ENCODE measurements around the gene ROCK1. TPM values are rescaled to one million over a fixed set of nuclear protein-coding genes. Genes with fewer than 3 reads are reported as not detected.

The ROCK1 gene
- total RNA-seq, 6 experiments from 2014 or later: 64.8 to 71.7 (median 67.1) TPM

GRCh38 chr18:21063011-21063410 lies 48.6 kb downstream of the ROCK1 start:
- no peak for DNase-seq
- Mint-ChIP-seq H3K27ac (no peak overlapping the region; the same call in 1 of the 2 replicates), H3K4me1 (ENCODE audit: low read depth) (peaks cover 32% of the 10 kb centered on the region), H3K36me3 (ENCODE audit: low read depth) (0 out of 2 replicates have a peak, but pooled peaks cover 6% of the 10 kb centered on the region), H3K4me3 (no peak overlapping the region), H3K9me3 (no peaks in the 10 kb centered on the region), H3K27me3 (ENCODE audit: insufficient read depth) (no peaks in the 10 kb centered on the region)
- no peak for TF ChIP-seq CTCF (IDR thresholded peaks at IDR 0.05)

DNA sequence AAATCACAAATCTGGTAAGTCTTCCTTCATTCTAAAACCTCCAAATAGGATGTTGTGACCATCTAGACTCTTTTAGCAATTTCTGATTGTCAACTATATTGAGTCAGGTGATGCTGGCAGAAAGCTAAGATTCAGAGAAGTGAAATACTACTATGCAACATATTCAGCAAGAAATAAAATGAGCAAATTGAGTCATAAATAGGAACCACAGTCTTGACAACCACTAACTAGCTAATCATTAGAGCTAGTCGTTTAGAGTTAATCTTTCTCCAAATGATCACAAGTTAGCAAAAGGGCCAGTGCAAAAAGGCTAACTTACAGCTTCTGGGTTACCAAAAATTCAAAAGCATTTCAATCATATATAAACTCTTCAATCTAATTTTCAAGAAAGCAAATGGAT lies 54.5 kb downstream of the ROCK1 start:
- no peaks in the 10 kb centered on the region for H3K27me3 Mint-ChIP-seq (ENCODE audit: insufficient read depth)
- no peak overlapping the region for H3K4me3 Mint-ChIP-seq
- H3K36me3 Mint-ChIP-seq (ENCODE audit: low read depth): no peaks in the 10 kb centered on the region
- H3K4me1 Mint-ChIP-seq (ENCODE audit: low read depth): peaks cover 20% of the 10 kb centered on the region
- no peak overlapping the region for H3K27ac Mint-ChIP-seq
- no peak for TF ChIP-seq CTCF (IDR thresholded peaks at IDR 0.05)
- DNase-seq: no peak
- H3K9me3 Mint-ChIP-seq: no peaks in the 10 kb centered on the region

DNA sequence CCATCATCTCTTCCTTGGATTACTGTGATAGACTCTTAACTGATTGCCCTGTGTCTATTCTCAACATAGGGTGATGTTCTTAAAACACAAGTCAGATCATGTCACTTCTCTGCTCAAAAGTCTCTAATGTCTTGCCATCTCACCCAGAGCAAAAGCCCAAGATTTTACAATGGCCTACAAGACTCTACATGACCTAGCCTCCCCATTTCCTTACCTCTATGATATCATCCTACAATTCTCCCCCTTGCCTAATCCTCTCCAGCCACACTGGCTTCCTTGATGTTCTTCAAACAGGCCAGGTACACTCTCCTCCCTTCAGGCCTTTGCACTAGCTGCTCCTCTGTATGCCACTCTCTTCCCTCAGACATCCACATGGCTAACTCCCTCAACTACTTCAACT lies 55.1 kb downstream of the ROCK1 start:
- Mint-ChIP-seq H3K27me3 (ENCODE audit: insufficient read depth) (no peaks in the 10 kb centered on the region), H3K4me3 (no peak overlapping the region)

GRCh38 chr18:21054252-21054821 lies 57.3 kb downstream of the ROCK1 start:
- H3K36me3 Mint-ChIP-seq (ENCODE audit: low read depth): peaks cover 2% of the 10 kb centered on the region; the same call in 1 of the 2 replicates
- H3K27ac Mint-ChIP-seq: no peak overlapping the region
- no peak overlapping the region for H3K4me3 Mint-ChIP-seq
- no peaks in the 10 kb centered on the region for H3K27me3 Mint-ChIP-seq (ENCODE audit: insufficient read depth)
- TF ChIP-seq CTCF (IDR thresholded peaks at IDR 0.05): no peak
- H3K4me1 Mint-ChIP-seq (ENCODE audit: low read depth): peaks cover 44% of the 10 kb centered on the region
- no peaks in the 10 kb centered on the region for H3K9me3 Mint-ChIP-seq
- DNase-seq: no peak

More for the DNA sequence above, 55.1 kb downstream of the ROCK1 start:
- TF ChIP-seq CTCF (IDR thresholded peaks at IDR 0.05): no peak
- H3K36me3 Mint-ChIP-seq (ENCODE audit: low read depth): no peaks in the 10 kb centered on the region
- no peaks in the 10 kb centered on the region for H3K9me3 Mint-ChIP-seq
- H3K4me1 Mint-ChIP-seq (ENCODE audit: low read depth): peaks cover 25% of the 10 kb centered on the region
- H3K27ac Mint-ChIP-seq: no peak overlapping the region
- no peak for DNase-seq

- DNase-seq: peak; percentile 87
- no peaks in the 10 kb centered on the region for H3K27me3 Mint-ChIP-seq (ENCODE audit: insufficient read depth)
- peaks cover 46% of the 10 kb centered on the region for H3K4me1 Mint-ChIP-seq (ENCODE audit: low read depth)
- peaks cover 4% of the 10 kb centered on the region; the same call in 1 of the 2 replicates for H3K36me3 Mint-ChIP-seq (ENCODE audit: low read depth)
- no peak for TF ChIP-seq CTCF (IDR thresholded peaks at IDR 0.05)
- no peaks in the 10 kb centered on the region for H3K9me3 Mint-ChIP-seq
- peak overlapping the region; percentile 43 for H3K4me3 Mint-ChIP-seq
- H3K27ac Mint-ChIP-seq: peak overlapping the region; percentile 78
Measured at GRCh38 chr18:21053127-21053526, 58.5 kb downstream of the ROCK1 start.
